Fibroblast of skin of left biceps (primary cell): ENCODE results near the gene SLC7A14.
A peak's percentile ranks its signal among the peaks of the same experiment; 100 is the strongest.
"Not testable (repeated sequence)": the region's sequence is repeated elsewhere in the genome, so short reads cannot be mapped to it uniquely, and the experiment has no call there.

ENCODE experiments used
- DNase-seq, 2 experiments: peaks; one replicate each; pipeline ENCODE4 v3.0.0-alpha.2; 2013; ENCODE audit warnings: low read depth in 2 of 2

Gene SLC7A14

DNA sequence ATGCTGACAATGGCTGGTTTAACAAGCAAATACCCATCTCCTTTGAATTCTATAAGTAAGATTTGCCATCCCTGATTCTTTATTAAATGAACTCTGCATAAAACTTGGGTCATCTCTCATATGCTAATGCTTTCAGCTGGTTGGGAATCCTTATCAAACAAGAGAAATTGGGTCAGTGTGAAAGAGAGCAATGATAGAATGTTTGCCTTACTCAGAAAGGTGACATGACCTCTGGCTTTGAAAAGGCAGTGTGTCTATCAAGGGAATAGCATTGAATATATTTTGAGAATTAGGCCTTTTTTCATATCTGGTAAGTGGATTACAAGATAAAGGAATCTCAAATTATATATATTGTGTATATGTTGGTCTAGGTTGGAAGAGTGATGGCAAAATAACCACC, 8.7 kb upstream of the SLC7A14 start:
- DNase-seq, result no peak

- DNase-seq, result no peak
These were observed 7.8 kb upstream of the SLC7A14 start for GRCh38 chr3:170593634-170594033.

GRCh38 chr3:170589113-170589512, 3.2 kb upstream of the SLC7A14 start:
- DNase-seq, result no peak

GRCh38 chr3:170585008-170585936, 603 bp downstream of the SLC7A14 start:
- DNase-seq, result no peak

GRCh38 chr3:170584585-170585007, 1.3 kb downstream of the SLC7A14 start:
- DNase-seq, result peak; percentile 8 to 33

DNA sequence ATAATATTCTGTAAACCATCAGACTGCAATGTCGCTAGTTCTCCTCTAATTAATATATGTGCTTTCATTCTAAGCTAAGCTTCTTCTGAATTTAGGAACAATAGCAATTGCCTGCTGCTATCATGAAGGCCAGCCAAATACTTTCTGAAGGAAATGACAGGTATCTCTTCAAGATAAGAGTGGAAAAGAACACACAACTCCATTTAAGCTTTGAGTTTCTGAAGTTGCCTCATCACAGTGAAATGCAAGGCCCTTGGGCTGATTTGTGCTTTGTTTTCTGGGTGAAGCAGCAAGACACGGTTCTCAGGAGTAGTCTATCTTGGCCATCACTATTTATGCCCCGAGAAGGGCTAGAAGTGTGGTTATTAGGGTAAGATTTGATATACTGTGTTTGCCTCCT, 6.2 kb downstream of the SLC7A14 start:
- no peak for DNase-seq

- DNase-seq, result peak; percentile 41 to 43
These were observed 13.1 kb downstream of the SLC7A14 start for GRCh38 chr3:170572665-170573253.

DNA sequence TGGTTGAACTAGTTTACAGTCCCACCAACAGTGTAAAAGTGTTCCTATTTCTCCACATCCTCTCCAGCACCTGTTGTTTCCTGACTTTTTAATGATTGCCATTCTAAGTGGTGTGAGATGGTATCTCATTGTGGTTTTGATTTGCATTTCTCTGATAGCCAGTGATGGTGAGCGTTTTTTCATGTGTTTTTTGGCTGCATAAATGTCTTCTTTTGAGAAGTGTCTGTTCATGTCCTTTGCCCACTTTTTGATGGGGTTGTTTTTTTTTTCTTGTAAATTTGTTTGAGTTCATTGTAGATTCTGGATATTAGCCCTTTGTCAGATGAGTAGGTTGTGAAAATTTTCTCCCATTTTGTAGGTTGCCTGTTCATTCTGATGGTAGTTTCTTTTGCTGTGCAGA, 18.3 kb downstream of the SLC7A14 start:
- not testable (repeated sequence) for DNase-seq

DNA sequence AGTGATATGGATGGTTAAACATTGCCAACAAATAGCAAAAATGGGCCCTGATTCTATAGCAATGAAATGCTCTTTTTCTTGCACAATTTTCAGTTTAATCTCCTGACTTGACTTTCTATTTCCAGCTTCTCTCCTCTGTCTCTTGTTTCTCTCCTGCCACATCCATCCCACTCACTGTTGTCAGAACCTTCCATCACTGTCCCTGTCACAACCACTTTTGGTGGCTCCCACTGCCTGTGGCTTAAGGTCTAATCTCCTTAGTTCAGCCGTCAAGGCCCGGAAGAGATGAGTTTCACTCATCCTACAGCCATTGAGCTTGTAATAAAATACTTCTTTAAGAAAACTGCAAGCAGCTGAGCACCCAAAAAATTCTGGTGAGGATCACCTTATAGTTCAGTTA, 19.5 kb downstream of the SLC7A14 start:
- no peak for DNase-seq

- no peak for DNase-seq
These were observed 20.4 kb downstream of the SLC7A14 start for GRCh38 chr3:170565495-170565894.

DNA sequence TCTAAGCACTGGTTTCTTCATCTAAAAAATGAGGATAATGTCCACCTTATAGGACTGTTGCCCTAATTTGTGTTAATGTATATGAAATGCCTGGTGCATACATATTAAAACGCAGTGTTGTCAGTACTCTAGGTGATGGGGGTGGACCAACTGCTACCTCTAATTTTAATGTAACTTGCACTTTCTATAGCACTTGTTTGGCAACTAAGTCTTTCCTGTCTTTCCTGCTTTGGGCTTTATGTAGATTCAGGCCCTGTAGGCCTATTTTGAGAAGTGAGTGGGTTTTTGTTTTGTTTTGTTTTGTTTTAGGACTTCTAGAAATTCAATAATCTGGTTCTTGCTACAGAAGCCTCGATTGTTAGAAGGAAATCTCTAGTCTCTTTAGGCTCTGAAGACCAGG, 21.2 kb downstream of the SLC7A14 start:
- no peak for DNase-seq

DNA sequence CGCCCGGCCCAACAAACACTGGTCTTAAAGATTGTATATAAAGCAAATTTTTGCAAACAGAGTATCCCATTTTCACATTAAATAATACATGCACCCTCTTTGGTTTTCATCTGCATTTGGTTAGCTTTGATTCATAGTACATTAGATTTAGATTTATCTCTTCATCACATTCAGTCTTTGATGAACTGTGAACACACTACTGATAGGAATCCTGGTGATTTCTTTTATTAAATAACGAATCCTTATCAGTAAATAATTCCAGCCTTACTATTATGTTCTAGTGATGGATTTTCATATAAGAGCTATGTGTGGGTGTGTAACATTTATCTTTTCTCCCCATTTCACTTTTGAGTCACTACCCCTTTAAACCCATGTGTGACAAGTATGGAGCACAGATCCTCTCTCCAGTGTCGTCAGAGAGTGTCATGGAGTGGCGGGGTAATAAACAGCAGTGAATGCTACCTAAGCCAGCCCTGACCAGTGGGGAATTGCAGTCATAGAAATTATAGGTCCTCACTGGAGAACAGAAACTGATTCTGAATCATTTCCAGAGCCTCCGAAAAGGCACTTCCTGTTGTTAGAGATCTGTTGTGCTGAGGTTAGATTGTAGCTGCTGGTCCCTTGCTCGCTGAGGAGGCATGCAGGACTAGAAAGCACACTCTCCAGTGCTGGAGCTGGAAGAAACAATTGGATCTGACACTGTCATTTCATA, 22.0 kb downstream of the SLC7A14 start:
- DNase-seq, result peak; percentile 36 to 40

- DNase-seq, result no peak
These were observed 23.8 kb downstream of the SLC7A14 start for GRCh38 chr3:170562080-170562479.

GRCh38 chr3:170560717-170561382, 25.0 kb downstream of the SLC7A14 start:
- DNase-seq, result no peak

DNA sequence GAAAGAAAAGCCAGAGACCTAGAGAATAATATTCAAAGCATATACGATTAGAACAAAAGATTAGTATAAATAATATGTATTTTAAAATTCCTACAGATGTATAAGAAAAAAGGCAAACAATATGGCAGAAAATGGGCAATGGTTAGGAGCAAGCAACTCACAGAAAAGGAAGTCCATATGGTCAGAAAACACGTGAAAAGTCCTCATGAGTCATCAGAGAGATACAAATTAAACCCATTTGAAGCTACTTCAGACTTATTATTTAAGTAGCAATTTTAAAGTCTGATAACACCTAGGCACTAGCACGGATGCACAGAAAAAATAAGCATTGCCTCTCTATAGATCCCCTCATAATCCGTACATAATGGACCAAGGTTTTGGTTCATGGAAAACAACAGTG, 25.6 kb downstream of the SLC7A14 start:
- DNase-seq, result no peak

- DNase-seq, result no peak
These were observed 27.4 kb downstream of the SLC7A14 start for GRCh38 chr3:170558427-170558826.

- DNase-seq, result peak; percentile 52 to 59
These were observed 30.5 kb downstream of the SLC7A14 start for GRCh38 chr3:170555329-170555728.

GRCh38 chr3:170553788-170554757, 31.8 kb downstream of the SLC7A14 start:
- DNase-seq, result no peak

DNA sequence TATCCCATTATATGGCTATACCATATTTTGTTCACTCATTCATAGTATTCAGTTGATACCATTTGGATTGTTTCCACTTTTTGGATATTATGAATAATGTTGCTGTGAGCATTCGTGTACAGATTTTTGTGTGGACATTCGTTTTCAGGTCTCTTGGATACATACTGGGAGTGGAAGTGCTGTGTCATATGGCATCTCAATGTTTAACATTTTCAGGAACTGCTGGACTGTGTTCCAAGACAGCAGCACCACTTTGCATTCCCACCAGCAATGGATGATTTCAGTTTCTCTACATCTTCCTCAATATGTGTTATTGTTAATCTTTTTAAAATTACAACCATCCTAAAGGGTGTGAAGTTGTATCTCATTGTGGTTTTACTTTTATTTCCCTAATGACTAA, 34.6 kb downstream of the SLC7A14 start:
- no peak for DNase-seq

DNA sequence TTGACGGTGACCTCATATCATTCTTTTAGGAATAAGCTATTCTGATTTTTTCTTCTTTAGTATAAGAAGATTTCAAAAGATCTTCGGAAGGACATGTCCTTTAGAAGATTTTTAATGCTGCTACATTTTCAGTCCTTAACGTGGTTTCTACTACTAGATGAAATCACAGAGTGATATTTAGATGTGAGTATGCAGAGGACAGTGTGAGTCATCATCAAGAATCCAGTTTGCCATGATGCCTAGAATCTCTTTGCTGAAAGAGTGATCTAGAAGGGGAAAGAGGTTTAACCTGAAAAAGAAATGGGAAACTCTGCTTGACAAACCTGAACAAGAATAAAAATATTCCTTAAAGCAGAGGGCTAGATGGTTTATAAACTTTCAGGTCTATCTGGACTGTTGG, 43.2 kb downstream of the SLC7A14 start:
- DNase-seq, result no peak

- no peak for DNase-seq
These were observed 46.0 kb downstream of the SLC7A14 start for GRCh38 chr3:170539897-170540296.
